NCI-H69 (cell line): Measurements from ENCODE around the gene PLEKHA1.

Source experiments
- DNase-seq: peaks from one replicate; lab custom pipeline; 2025; lab: John Stamatoyannopoulos, UW

The PLEKHA1 gene

DNA sequence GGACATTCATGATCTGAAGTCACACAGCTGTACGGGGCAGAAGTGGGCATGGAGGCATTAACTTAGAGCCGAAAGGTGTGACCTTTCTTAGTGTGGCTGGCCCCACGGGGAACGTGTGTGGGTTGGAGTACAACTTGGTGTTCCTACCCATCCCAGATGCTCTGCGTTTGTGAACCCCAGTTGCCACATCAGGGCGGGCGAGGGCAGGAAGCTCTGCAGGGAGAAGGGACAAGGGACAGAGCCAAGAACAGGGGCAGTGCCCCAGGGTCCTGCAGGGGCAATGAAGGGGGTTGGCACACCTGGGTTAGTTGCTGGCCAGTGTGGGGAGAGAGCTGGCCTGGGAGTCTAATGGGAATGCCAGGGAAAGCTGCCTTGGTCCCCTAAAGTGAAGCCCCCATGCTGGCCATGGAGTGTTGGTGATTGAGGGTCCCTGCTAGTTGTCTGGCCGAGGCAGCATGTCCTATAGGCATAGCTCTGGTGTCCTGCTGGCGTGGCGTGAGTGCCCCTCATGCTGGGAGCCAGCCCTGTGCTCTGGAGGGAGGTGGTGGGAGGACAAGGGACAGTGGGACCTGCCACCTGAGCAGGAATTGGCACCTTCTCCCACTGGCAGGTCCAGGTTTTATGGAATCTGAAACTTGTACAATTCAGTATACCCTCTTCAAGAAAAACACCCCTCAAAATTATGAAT is 105.8 kb downstream of the PLEKHA1 start:
- no peak for DNase-seq

DNA sequence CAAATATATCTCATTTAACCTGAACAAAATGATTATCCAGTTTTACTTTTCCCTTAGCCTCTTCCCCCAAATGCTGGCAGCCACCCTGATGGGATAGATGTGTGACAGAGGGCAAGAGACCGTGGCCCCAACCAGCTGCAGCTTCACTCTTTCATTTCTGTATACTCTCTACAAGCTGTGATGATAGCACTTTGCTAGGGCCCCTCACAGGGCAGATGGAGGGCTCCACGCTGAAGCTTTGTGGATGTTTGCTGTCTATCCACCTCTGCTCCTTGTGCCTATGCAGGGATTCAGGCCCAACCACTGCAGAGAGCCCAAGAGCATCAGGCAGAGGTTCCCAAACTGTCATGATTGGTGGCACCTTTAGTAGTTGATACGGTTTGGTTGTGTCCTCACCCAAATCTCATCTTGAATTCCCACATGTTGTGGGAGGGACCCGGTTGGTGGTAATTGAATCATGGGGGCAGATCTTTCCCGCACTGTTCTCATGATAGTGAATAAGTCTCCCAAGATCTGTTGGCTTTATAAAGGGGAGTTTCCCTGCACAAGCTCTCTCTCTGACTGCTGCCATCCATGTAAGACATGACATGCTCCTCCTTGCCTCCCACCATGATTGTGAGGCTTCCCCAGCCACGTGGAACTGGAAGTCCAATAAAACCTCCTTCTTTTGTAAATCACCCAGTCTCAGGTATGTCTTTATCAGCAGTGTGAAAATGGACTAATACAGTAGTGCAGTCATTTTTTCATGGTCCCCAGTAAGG is 107.0 kb downstream of the PLEKHA1 start:
- no peak for DNase-seq
